GM12891 (cell line): ENCODE results near the gene BRMS1.

Experiments used
- POLR2A ChIP-seq: IDR thresholded peaks from 2 replicates; pipeline ENCODE4 v1.6.1; 2011; ENCODE audit warnings: low read depth, low read length, control low read depth
- POLR2AphosphoS5 ChIP-seq: IDR thresholded peaks from 2 replicates; pipeline ENCODE4 v1.6.1; 2011; ENCODE audit warnings: low read depth, low read length, control low read depth
- SPI1 ChIP-seq: IDR thresholded peaks from 2 replicates; pipeline ENCODE4 v1.6.1; 2011; ENCODE audit warnings: low read depth, low read length, control low read depth
- TAF1 ChIP-seq: IDR thresholded peaks from 2 replicates; pipeline ENCODE4 v1.6.1; 2011; ENCODE audit warnings: low read depth, low read length, control low read depth

- no peak for TF ChIP-seq POLR2AphosphoS5
- no peak for TF ChIP-seq TAF1
- TF ChIP-seq POLR2A = no peak
- TF ChIP-seq SPI1 = no peak
Observed at GRCh38 chr11:66339686-66340483, 5.0 kb downstream of the BRMS1 start.
